NK-92 (cell line): ENCODE data around the gene SGPL1.

Experiments used
- DNase-seq: peaks from one replicate; lab custom pipeline; 2025; ENCODE audit not compliant: unreplicated experiment; lab: John Stamatoyannopoulos, UW

Gene SGPL1

DNA sequence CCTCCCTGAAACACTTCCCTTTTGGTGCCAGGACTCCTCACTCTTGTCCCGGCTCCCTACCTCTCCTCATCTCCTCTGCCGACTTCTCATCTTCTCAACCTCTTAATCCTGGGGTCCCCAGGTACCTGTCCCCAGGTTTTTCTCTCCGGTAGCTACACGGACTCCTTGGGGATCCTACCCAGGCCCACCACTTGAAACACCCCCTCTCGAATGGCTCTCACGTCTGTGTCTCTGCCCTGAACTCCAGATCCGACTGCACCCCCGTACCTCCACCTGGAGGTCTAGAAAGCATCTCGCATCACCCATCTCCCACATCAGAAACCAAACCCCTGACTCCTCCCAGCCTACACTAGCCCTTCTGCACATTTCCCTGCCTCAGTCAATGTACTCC lies 35.4 kb upstream of the SGPL1 start:
- DNase-seq = no peak

DNA sequence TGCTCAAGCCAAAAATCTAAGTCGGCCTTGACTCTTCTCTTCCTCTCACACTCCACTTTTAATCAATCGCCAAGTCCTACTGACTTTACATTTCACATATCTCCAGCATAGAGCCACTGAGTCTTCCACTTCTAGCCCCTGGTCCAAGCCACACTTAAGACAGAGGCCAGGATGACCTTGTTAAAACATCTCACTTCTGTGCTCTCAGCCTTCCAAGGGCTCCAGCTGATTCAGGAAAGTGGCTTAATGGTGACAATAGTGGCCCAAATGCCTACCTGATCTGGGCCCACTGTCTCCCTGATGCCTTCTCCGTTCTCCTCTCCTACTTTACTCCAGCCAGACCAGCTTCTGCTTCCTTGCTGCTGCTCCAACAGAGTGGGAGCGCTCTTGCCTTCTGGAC lies 35.0 kb upstream of the SGPL1 start:
- no peak for DNase-seq

DNA sequence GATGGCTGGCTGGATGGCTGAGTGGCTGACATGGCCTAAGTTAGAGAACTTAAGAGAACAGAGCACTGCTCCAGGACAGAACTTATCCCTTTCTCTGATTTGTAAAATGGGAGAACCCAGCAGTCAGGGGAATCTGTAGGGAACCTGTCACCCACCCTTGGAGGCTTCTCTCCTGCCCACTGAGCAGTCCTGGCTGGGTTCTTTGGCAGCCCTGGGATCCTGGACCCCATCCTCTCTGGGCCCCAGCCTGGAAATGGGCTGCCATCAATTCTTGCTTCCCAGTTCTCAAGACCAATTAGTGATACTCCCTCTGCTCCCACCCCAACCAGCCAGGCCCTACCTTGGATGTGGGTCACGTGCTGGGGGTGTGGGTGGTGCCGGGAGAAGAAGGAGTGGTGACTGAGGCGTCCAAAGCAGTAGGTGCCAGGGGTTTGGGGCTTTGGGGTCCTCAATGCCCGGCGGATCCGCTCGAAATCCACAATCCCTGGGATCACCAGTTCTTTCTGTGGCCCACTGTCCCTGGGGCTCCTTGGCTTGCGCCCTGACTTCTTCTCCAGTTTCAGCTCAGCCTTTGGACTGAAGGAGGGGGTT lies 34.2 kb upstream of the SGPL1 start:
- DNase-seq = no peak

DNA sequence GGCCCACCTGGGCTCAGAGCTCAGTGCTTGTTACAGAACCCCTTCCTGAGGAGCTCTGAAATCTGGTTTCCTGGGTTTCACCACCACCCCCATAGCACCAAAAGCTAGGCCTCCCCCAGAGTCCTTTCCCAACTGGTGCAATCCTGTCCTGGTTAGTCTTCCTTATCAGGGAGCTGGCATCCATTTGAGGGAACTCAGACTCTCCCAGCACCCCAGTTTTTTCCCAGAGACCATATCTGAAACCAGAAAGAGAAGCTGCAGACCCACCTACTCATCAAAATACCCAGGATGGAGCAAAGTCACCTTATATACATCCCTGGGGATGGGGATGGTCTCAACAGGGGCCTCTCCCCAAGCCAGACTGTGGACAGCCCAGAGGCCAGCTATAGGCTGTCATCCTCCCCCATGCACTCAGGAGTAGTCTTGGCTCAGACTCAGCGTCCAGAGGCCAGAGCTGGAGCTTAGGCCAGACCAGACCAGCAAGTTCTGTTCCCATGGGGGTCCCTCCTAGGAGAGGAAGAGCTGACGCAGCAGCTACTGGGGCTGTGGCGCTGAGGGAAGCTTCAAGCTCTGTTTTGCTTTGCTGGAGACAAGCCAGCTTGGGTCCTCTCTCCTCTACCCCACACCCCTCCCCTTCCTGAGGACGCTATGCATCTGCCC lies 33.5 kb upstream of the SGPL1 start:
- no peak for DNase-seq

DNA sequence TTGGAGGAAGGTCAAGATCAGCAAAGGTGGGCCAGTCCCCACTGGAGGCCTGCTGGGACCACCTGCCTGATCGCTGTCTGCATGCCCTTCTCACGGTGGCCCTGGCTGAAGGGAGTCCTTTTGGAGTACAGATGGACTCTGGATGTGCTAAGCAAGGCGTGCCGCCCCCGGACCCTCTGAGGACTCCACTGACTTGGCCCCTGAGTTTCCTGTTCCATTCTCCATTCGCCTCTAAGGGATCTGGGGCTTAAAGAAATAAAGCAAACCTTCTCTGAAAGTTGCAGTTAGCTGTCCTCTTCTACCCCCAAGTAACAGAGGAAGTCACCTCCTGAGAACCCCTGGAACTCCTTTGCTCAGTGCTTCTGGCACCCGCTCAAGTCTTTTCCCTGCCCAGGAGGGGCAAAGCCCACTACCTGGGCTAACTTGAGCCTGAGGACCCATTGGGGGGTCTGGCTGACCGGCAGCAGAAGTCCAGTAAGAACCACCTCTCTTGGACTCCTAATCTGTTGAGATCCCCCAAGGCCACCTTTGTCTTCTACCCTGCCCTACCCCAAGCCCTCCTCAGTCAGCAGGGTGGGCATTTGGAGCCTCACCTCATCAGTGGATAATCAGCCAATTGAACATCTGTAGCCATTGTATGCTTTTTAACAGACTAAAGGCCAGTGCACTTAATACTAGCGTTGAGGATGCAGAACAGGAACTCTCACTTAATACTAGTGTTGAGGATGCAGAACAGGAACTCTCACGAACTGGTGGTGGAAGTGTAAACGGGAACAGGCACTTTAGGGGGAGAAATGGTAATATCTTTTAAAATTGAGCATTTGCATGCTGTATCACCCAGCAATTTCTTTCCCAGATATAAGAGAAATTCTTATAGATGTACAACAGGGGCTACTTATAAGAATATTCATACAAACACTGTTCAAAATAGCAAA lies 32.7 kb upstream of the SGPL1 start:
- no peak for DNase-seq

DNA sequence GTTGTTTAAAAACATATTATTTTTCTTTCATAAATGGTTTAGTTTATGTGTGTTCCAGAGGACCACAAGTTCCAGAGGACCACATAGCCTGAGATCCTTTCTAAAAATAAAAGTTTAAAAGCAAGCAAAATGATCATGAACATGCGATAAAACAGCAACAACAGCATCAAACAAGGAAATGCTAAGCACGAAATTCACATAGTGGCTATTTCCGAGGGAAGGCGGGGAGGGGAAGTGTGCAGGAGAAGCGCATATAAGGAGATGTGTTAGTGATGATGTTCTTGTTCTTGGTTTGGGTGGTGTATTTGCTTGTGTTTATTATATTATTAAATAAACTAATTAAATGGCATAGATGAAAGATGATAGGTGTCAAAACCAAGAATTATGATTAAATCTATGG lies 31.7 kb upstream of the SGPL1 start:
- DNase-seq = no peak

DNA sequence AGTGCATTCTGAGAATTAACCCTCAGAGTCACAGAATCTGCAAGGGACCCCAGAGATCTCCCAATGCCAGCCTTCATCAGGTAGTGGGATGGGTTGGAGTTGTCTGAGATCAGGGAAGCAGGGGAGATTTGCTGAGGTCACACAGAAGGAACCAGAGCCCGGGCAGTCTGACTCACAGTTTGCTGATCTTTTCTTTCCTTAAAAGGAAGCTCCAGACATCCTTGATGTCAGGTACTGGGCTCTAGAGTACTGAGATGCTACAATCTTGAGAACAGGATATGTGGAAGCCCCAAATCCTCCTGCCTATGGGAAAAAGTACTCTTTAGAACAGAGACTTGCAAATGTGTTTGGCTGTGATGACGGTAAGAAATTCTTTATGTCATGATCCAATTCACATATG lies 31.3 kb upstream of the SGPL1 start:
- DNase-seq = no peak

DNA sequence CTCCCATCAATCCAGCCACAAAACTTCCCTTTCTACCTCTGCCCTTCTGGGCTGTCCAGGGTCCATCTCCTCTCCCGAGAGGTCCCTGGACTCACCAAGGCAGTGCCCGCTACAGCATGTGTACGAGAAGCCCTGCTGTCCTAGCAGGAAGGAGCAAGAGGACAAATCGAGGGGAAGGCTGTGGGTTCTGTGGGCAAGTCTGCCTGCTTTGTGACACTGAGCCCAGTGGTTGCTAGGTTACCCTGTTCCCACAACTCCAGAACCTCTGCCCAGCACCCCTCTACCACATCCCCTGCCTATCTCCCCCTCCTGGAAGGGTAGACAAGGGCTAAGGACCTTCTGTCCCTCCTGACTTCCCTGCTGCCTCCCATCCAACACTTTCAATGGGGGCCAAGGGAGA lies 30.6 kb upstream of the SGPL1 start, which contains the start of gene TBATA:
TSS of gene TBATA (minus strand) at position 188 of the 400 bp plus-strand sequence. CDS start 1,998 bp downstream, outside the sequence.
- DNase-seq = no peak

DNA sequence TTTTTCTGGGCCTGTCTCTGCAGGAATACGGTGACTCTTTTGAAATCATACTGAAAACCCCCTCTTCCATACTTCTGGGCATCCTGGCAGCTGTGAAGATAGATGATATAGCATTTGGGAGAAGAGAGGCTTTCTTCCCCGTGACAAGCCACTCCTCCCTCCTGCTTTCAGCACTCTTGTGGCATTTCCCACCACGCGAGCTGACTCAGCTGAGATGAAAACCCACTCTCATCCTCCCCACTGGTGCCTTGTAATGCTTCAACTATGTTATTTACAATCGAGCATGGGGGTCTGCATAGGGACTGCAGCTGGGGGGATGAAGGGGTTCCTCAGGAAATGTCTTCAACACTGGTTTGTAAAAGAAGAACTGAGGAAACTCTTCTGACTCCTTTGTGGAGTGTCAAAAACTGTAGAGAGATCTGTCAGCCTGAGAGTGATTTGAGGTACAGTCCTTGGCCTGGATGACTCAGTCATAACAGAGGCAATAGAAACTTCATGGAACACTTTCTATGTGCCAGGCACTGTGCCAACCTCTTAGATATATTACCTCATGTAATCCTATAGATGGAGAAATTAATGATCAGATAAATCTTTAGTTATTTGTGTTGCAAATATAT lies 28.8 kb upstream of the SGPL1 start:
- no peak for DNase-seq

DNA sequence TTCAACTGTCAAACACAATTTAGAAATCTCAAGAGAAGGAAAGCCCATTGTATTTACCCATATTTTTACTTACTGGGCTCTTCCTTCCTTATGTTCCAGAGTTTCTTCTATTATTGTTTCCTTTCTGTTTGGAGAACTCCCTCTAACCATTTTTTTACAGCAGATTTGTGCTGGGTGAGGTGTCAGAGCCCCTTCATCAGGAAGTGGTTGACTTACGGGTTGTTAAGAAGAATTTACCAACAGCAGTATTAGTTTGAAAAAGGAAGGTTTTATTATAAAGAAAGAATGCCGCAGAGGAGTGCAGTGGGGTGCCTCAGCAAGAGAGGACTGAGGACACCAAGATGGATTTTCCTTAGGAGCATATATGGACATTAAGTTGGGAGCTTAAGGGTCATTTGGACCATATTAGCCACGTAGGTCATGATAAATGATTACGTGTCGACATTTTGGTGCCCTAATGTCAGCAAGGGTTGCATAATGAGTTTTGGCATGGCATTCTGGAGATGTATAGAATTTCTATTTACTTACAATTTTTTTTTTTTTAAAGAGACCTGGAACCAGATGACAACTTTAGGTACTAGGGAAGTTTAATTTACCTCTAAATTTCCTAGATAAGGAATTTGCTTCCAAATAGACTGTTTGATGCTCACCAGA lies 24.2 kb upstream of the SGPL1 start:
- no peak for DNase-seq

DNA sequence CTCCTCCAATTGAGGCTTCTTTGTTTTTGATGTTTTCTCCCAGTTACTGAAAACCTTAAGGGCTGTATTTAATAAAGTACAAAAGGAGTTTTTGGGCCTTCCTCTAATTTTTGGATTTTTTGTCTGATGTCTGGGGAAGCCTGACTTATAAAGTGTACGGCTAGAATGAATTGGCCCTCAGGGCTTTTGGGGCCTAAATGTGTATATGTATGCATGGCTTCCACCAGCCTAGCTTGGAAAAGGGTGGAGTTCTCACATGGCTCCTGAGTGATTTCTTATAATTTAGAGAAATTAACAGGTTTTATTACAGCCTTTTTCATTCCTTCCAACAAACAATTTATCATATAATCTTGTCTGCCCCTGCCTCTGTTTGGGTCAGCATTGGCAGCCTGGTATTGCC lies 20.1 kb upstream of the SGPL1 start:
- DNase-seq = no peak

DNA sequence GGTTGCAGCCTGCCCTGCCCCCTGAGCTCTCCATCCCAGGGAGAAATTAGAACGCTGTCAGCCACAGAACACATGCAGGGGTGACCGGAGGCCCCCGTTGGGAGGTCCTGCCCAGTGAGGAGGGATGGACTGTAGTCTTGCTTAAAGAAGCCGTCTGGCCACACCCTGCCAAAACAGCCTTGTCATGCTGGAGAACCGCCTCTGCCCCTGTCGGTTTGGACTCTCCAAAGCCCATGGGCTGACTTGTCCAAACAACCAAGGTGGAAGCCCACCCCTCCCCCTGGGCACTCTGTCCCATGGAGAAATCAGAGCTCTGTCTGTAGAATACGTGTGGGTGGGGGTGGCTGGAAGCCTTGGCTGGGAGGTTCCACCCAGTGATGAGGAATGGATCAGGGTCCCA lies 17.9 kb upstream of the SGPL1 start:
- DNase-seq = no peak

DNA sequence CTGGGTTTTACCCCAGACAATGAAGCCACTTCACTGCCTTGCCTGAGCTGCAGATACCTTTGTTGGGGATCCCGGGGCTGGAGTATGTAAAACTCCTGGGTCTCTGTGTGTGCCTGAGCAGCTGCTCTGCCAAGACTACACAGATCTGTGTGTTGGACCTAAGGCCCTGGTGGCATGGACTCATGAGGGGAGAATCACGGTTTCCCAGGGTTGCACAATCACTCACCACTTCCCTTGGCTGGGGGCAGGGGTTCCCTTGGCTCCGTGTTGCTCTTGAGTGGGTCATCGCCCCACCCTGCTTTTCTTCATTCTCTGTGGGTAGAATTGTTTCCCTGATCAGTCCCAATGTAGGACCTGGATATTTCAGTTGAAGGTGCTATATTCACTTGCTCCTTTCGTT lies 16.6 kb upstream of the SGPL1 start:
- DNase-seq = no peak

DNA sequence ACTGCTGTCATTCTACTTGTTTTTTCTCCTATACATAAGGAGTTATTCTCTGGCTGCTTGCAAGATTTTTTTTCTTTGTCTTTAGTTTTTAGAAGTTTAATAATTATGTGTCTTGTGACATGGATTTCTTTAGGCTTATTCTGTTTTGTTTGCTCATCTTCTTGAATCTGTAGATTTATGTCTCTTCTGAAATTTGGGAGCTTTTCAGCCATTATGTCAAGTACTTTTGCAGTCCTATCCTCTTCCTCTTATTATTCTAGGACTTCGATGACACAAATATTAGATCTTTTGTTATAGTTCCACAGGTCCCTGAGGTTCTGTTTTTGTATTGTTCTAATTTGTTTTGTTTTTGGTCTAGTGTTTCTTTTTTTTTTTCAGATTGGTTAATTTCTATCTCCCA lies 13.9 kb upstream of the SGPL1 start:
- no peak for DNase-seq

DNA sequence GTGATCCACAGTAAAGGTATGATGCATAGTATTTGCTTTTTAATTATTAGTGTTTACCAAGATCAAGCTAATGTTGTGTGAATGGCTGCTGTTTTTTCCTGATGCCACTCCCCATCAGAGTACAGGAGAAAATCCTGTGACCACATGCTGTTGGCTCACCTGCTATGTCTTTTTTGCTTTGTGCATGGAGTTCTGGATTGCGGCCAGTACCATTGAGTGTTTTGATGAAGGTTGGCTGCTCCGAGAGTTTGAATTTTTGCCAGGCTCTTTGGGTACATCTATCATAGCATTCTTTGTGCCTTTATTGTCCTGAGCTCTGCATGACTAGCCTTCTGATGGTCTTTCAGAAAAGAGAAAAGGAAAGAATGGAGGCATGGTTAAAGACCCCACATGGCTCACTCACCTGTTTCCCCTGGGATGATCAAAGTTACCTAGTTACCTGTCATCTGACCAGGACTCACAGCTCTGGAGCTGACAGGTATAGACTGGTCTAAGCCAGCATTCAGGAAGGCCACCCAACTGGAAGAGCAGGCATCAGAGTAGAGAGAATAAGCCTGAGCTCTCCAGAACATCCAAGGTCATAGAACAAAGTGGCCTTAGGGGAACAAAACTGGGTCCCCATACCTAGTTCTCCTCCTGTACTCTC lies 11.8 kb upstream of the SGPL1 start:
- no peak for DNase-seq

DNA sequence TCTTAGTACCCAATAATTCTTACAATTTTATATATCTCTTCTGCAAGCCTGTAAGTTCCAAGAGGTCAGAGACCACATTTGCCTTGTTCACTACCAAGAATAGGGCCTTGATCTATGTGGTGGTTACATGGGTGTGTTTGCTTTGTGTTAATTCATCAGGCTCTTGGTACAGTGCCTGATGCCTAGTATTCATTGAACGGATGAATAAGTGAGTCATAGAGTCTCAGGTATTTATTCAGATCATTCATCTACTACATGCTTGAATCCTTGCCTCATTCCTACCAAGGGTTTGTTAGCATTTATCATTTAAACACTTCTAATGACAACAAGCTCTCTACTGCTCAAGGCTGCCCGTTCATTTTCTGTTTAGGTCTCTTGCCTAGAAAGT lies 11.3 kb upstream of the SGPL1 start:
- DNase-seq = no peak

DNA sequence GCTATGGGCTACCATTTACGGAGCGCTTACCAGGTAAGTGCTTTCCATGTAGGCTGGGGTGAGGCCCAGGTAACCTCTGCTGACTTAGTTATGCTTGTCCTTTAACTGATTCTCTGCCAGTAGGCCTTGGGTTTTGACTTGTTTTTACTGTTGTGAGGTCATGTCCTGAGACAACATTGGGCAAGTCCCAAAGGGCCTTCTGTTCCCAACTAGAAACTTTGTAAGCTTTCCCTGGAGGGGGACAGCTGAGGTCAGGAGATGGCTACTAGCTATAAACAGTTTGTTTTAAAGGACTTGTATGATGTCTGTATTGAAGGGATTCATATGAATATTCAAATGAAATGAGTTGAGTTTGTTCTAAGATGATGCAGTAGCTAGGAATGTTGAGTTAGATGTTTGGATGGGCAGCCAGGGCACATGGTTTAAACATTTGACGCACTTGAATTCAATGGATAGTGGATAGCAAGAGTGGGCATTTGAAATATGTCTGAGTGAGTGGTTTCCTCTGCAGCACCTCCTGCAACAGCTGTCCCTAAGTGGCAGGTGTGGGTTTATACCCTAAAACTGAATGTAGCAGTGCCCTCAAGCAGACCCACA lies 10.0 kb upstream of the SGPL1 start:
- DNase-seq = no peak

DNA sequence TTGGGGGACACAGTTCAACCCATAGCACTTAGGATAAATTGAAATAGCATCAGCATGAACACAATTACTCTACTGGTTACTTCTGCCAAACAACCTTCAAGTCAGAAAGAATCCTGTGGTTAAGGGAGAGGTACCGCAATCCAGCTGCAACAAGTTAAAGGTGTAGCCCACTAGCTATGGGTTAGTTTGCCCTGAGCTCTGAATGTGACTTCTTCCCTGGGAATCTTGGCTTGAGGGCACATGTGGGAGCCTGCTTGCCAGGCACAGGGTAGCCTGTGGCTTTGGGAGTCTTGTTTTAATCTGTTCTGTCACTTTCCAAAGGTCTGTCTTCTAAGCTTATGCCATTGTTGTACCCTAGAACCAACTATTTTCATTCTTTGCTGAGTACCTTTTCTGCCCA lies 8.9 kb upstream of the SGPL1 start:
- DNase-seq = no peak

DNA sequence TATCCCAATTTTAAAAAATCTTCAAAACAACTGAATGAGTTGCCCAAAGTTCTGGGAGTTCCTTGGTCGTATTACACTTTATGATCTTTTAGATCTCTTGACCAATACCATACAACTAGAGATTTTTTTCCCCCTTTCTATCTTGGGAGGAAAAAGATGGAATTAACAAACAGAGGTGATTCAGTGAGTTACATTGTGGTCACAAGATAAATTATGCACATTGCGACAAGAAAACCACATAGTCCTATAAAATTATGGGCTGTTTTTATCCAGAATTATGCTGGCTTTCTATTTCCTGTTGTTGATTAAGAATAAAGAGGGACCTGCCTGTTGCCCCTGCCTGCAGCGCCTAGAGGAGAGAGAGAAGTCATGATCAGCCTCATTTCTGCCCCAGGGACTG lies 8.2 kb upstream of the SGPL1 start:
- no peak for DNase-seq

DNA sequence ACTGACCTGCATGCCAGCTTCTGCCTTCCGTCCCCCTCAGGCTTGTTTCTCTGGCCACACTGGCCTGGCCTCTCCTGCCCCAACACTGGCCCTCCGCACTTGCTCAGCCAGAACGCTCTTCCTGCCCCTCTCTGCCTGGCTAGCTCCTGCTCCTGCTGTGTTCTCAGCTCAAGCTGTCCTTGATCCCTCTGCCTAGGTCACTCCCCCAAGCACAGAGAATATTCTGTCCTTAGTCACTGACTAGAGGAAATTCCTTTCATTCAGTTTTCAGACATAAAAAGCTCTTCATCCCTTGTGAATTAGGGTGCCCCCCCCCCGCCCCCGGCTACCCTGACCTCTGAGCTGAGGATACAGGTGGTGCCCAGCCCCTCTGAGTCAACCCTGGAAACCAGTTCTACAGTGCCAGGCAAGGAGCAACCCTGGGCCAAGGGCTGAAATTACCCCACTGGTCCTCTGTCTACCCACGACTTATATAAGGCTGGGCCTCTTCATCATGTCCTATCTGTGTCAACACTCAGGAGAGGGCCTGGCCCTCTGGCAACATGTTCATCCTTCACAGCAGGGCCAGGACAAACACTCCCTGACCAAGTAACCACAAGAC lies 6.6 kb upstream of the SGPL1 start:
- no peak for DNase-seq
